T-helper 1 cell treated with Interleukin-12 subunit alpha and Interleukin-12 subunit beta and Interleukin-4 antibody, amounts not matched to agents 30 ng/mL and 1 ng/mL, for 36 hours (primary cell): Measurements from ENCODE around the gene MAJIN. TPM values are rescaled to one million over a fixed set of nuclear protein-coding genes. Genes with fewer than 3 reads are reported as not detected.

Experiments
- intact Hi-C: fragments of 100-400 bp; cut with micrococcal nuclease; formaldehyde crosslinking; loops from one replicate; pipeline ENCODE4 v1.15.1; 2024
- total RNA-seq: library from RNA; stranded (reverse); gene quantifications from 2 replicates; pipeline ENCODE4 v1.2.3, GENCODE V29; 2022

The MAJIN gene
- total RNA-seq, 1 donor from 2014 or later, result not detected

GRCh38 chr11:64894070-64894811 is 77.7 kb downstream of the MAJIN start:
- intact Hi-C loops, result loop anchor here (1.0 kb wide), 1 partner anchor 47 kb away; no protein-coding TSS in a partner anchor

GRCh38 chr11:64893194-64894069 is 78.5 kb downstream of the MAJIN start:
- intact Hi-C loops, result loop anchor here (1.0 kb wide), 1 partner anchor 46 kb away; no protein-coding TSS in a partner anchor

GRCh38 chr11:64892838-64893193 is 79.1 kb downstream of the MAJIN start:
- intact Hi-C loops, result no loop called here

- intact Hi-C loops, result no loop called here
Observed at GRCh38 chr11:64892411-64892831, 79.5 kb downstream of the MAJIN start.

GRCh38 chr11:64891880-64892279 is 80.0 kb downstream of the MAJIN start:
- intact Hi-C loops, result no loop called here

GRCh38 chr11:64891215-64891848 is 80.6 kb downstream of the MAJIN start:
- intact Hi-C loops, result no loop called here

- intact Hi-C loops, result no loop called here
Observed at GRCh38 chr11:64890522-64890939, 81.4 kb downstream of the MAJIN start.

GRCh38 chr11:64888729-64889511 is 83.0 kb downstream of the MAJIN start:
- intact Hi-C loops, result loop anchor here (1.0 kb wide), 2 partner anchors 9 to 42 kb away; no protein-coding TSS in a partner anchor

- intact Hi-C loops, result loop anchor here (1.0 kb wide), 2 partner anchors 8 to 41 kb away; no protein-coding TSS in a partner anchor
Observed at GRCh38 chr11:64888406-64888728, 83.5 kb downstream of the MAJIN start.

Other genes starting within 250 kb of the MAJIN start
- 0.71 and 1.3 TPM in 2 replicates for gene NRXN2, start 248.9 kb downstream of the MAJIN start, total RNA-seq
- 189 and 192 TPM in 2 replicates for gene RASGRP2, start 228.0 kb downstream of the MAJIN start, total RNA-seq
- gene PYGM, start 212.1 kb downstream of the MAJIN start, total RNA-seq, result 7.3 and 8.6 TPM in 2 replicates
- 485 and 486 TPM in 2 replicates for gene SF1, start 193.6 kb downstream of the MAJIN start, total RNA-seq
- 79.2 and 80.7 TPM in 2 replicates for gene MAP4K2, start 168.9 kb downstream of the MAJIN start, total RNA-seq
- gene MEN1, start 161.6 kb downstream of the MAJIN start, total RNA-seq, result 28.7 TPM in 2 replicates
- 0.42 and 1.0 TPM in 2 replicates for gene CDC42BPG, start 127.5 kb downstream of the MAJIN start, total RNA-seq
- 133 and 145 TPM in 2 replicates for gene EHD1, start 93.5 kb downstream of the MAJIN start, total RNA-seq
- 30.3 and 31.3 TPM in 2 replicates for gene ATG2A, start 54.9 kb downstream of the MAJIN start, total RNA-seq
- 17.0 and 18.6 TPM in 2 replicates for gene PPP2R5B, start 47.4 kb downstream of the MAJIN start, total RNA-seq
- not detected in 2 replicates for gene GPHA2, start 36.2 kb downstream of the MAJIN start, total RNA-seq
- 0.10 TPM in 1 of 2 replicates, not detected in the other for gene BATF2, start 24.9 kb upstream of the MAJIN start, total RNA-seq
- 55.8 and 57.9 TPM in 2 replicates for gene ARL2, start 42.1 kb upstream of the MAJIN start, total RNA-seq
- gene SNX15, start 55.3 kb upstream of the MAJIN start, total RNA-seq, result 29.9 and 35.8 TPM in 2 replicates
- 17.0 and 17.5 TPM in 2 replicates for gene SAC3D1, start 69.1 kb upstream of the MAJIN start, total RNA-seq
- 14.1 and 14.4 TPM in 2 replicates for gene NAALADL1, start 86.4 kb upstream of the MAJIN start, total RNA-seq
- 70.7 and 72.1 TPM in 2 replicates for gene CDCA5, start 111.9 kb upstream of the MAJIN start, total RNA-seq
- 31.2 and 33.9 TPM in 2 replicates for gene ZFPL1, start 112.1 kb upstream of the MAJIN start, total RNA-seq
- gene VPS51, start 124.1 kb upstream of the MAJIN start, total RNA-seq, result 145 and 152 TPM in 2 replicates
- 19.7 and 25.4 TPM in 2 replicates for gene TM7SF2, start 139.8 kb upstream of the MAJIN start, total RNA-seq
- gene ZNHIT2, start 145.6 kb upstream of the MAJIN start, total RNA-seq, result 11.5 and 11.9 TPM in 2 replicates
- 978 and 991 TPM in 2 replicates for gene FAU, start 150.0 kb upstream of the MAJIN start, total RNA-seq
- 50.1 and 57.6 TPM in 2 replicates for gene MRPL49, start 150.2 kb upstream of the MAJIN start, total RNA-seq
- 53.2 and 67.2 TPM in 2 replicates for gene SYVN1, start 162.4 kb upstream of the MAJIN start, total RNA-seq
- gene SPDYC, start 198.1 kb upstream of the MAJIN start, total RNA-seq, result not detected in 2 replicates
- gene CAPN1, start 209.8 kb upstream of the MAJIN start, total RNA-seq, result 191 TPM in 2 replicates